CD8-positive, alpha-beta memory T cell (primary cell): ENCODE results near the gene F2R. TPM values are rescaled to one million over a fixed set of nuclear protein-coding genes. Genes with fewer than 3 reads are reported as not detected.

ENCODE experiments used
- CTCF ChIA-PET: fragments of 350-600 bp; sonication (Branson Sonifier 250); formaldehyde crosslinking; loops from one replicate; lab custom pipeline; 2021; ENCODE audit warnings: antibody characterized with exemption; lab: Charles Lee
- POLR2A ChIA-PET: fragments of 350-600 bp; sonication (Branson Sonifier 250); formaldehyde crosslinking; loops from one replicate; lab custom pipeline; 2021; ENCODE audit warnings: antibody characterized with exemption; lab: Charles Lee
- DNase-seq, 5 donors: peaks; one replicate each; pipeline versions ENCODE4 v3.0.0 to v3.0.0-alpha.2; 2020 to 2022; ENCODE audit warnings: mixed read lengths in 1 of 5
- H3K27ac ChIP-seq: one replicate; pipeline ENCODE4 v1.7.0; 2013; ENCODE audit warnings: low read depth, mild to moderate bottlenecking, low read length, moderate library complexity
- H3K27me3 ChIP-seq: 2 replicates; pipeline ENCODE4 v1.7.0; 2013; ENCODE audit warnings: low read length, mild to moderate bottlenecking; ENCODE audit not compliant: insufficient read depth, poor library complexity, severe bottlenecking
- H3K36me3 ChIP-seq: 2 replicates; pipeline ENCODE4 v1.7.0; 2013; ENCODE audit warnings: mild to moderate bottlenecking, low read length, moderate library complexity; ENCODE audit not compliant: insufficient read depth
- H3K4me1 ChIP-seq: 2 replicates; pipeline ENCODE4 v1.7.0; 2013; ENCODE audit warnings: mild to moderate bottlenecking, low read length, moderate library complexity; ENCODE audit not compliant: insufficient read depth
- H3K4me3 ChIP-seq: 2 replicates; pipeline ENCODE4 v1.7.0; 2013; ENCODE audit warnings: mild to moderate bottlenecking, low read length
- H3K9me3 ChIP-seq: 2 replicates; pipeline ENCODE4 v1.7.0; 2013; ENCODE audit warnings: mild to moderate bottlenecking, low read length
- H3K27ac Mint-ChIP-seq, 8 donors: one replicate each; pipeline ENCODE4 v1.8.0; 2020 to 2021; ENCODE audit warnings: mixed read lengths in 8 of 8, mild to moderate bottlenecking in 6 of 8, inconsistent platforms in 3 of 8, moderate library complexity in 3 of 8
- H3K27me3 Mint-ChIP-seq, 2 donors: one replicate each; pipeline ENCODE4 v1.8.0; 2020 to 2021; ENCODE audit warnings: mixed read lengths in 2 of 2, mild to moderate bottlenecking in 1 of 2, moderate library complexity in 1 of 2
- H3K36me3 Mint-ChIP-seq, 3 donors: one replicate each; pipeline ENCODE4 v1.8.0; 2020 to 2021; ENCODE audit warnings: mixed read lengths in 3 of 3, inconsistent platforms in 1 of 3, mild to moderate bottlenecking in 1 of 3
- H3K4me1 Mint-ChIP-seq, 3 donors: one replicate each; pipeline ENCODE4 v1.8.0; 2020 to 2021; ENCODE audit warnings: mixed read lengths in 3 of 3, inconsistent platforms in 1 of 3, mild to moderate bottlenecking in 1 of 3
- H3K4me3 Mint-ChIP-seq, 7 donors: one replicate each; pipeline ENCODE4 v1.8.0; 2020 to 2021; ENCODE audit warnings: mixed read lengths in 7 of 7, mild to moderate bottlenecking in 6 of 7, moderate library complexity in 4 of 7, inconsistent platforms in 2 of 7
- H3K9me3 Mint-ChIP-seq, 5 donors: one replicate each; pipeline ENCODE4 v1.8.0; 2020 to 2022; ENCODE audit warnings: mixed read lengths in 5 of 5, mild to moderate bottlenecking in 3 of 5, moderate library complexity in 2 of 5, inconsistent platforms in 1 of 5
- polyA plus RNA-seq: library from polyadenylated mRNA; unstranded; fragments of 300-500 nt; fragmentation: Illumina TruSeq; gene quantifications from one replicate; pipeline ENCODE4 v1.2.3, GENCODE V29; 2021
- total RNA-seq, 2 experiments: library from RNA; stranded (reverse); gene quantifications; one replicate each; pipeline ENCODE4 v1.2.3, GENCODE V29; 2021

F2R gene
- total and polyA plus RNA-seq, 3 experiments from 2014 or later = 26.6 to 46.5 (median 27.4) TPM

- H3K27me3 Mint-ChIP-seq = no peaks in the 10 kb centered on the region
- H3K36me3 Mint-ChIP-seq = peaks cover 8 to 80% (median 21%) of the 10 kb centered on the region in 3 donors
- Histone ChIP-seq H3K27ac (no peak overlapping the region), H3K27me3 (no peaks in the 10 kb centered on the region), H3K4me3 (no peak overlapping the region), H3K9me3 (no peaks in the 10 kb centered on the region), H3K36me3 (peaks cover 24% of the 10 kb centered on the region), H3K4me1 (no peaks in the 10 kb centered on the region)
- peak overlapping the region in 5 of 8 donors; percentile 55 to 80 (median 74) for H3K27ac Mint-ChIP-seq
- DNase-seq = no peak
- H3K4me1 Mint-ChIP-seq = peaks cover 8 to 13% (median 10%) of the 10 kb centered on the region in 3 donors
- ChIA-PET CTCF (interaction anchor here (3.4 kb wide), 1 partner anchor 83 kb away, joined by 14 read pairs; no protein-coding TSS in a partner anchor), POLR2A (no interaction called here)
- no peak overlapping the region for H3K4me3 Mint-ChIP-seq
- no peaks in the 10 kb centered on the region for H3K9me3 Mint-ChIP-seq
These were observed 24.3 kb upstream of the F2R start for GRCh38 chr5:76691467-76692273.

- Mint-ChIP-seq H3K36me3 (peaks cover 8 to 77% (median 19%) of the 10 kb centered on the region in 3 donors), H3K9me3 (no peaks in the 10 kb centered on the region), H3K4me3 (no peak overlapping the region), H3K27me3 (no peaks in the 10 kb centered on the region), H3K27ac (peak overlapping the region in 3 of 8 donors; percentile 32 to 73 (median 38)), H3K4me1 (peaks cover 8 to 13% (median 10%) of the 10 kb centered on the region in 3 donors)
- no peak for DNase-seq
- POLR2A ChIA-PET = no interaction called here
- H3K4me3 ChIP-seq = no peak overlapping the region
- H3K9me3 ChIP-seq = no peaks in the 10 kb centered on the region
- H3K27ac ChIP-seq = no peak overlapping the region
- H3K4me1 ChIP-seq = no peaks in the 10 kb centered on the region
- H3K27me3 ChIP-seq = no peaks in the 10 kb centered on the region
- peaks cover 21% of the 10 kb centered on the region for H3K36me3 ChIP-seq
- CTCF ChIA-PET = interaction anchor here (1.0 to 3.4 kb wide), 2 partner anchors 75 to 83 kb away, joined by 3 to 14 read pairs; no protein-coding TSS in a partner anchor
These were observed 23.7 kb upstream of the F2R start for GRCh38 chr5:76692274-76692540.

- CTCF ChIA-PET = interaction anchor here (1.0 to 3.4 kb wide), 2 partner anchors 75 to 82 kb away, joined by 3 to 14 read pairs; no protein-coding TSS in a partner anchor
These were observed 23.3 kb upstream of the F2R start for GRCh38 chr5:76692651-76693050.

GRCh38 chr5:76693141-76693540 lies 22.8 kb upstream of the F2R start:
- no peaks in the 10 kb centered on the region for H3K9me3 Mint-ChIP-seq
- CTCF ChIA-PET = interaction anchor here (1.0 to 3.4 kb wide), 2 partner anchors 76 to 82 kb away, joined by 3 to 14 read pairs; no protein-coding TSS in a partner anchor
- H3K27me3 Mint-ChIP-seq = no peaks in the 10 kb centered on the region
- H3K27ac ChIP-seq = no peak overlapping the region
- H3K4me3 ChIP-seq = no peak overlapping the region
- H3K4me3 Mint-ChIP-seq = no peak overlapping the region
- peaks cover 6 to 13% (median 10%) of the 10 kb centered on the region in 3 donors for H3K4me1 Mint-ChIP-seq
- H3K4me1 ChIP-seq = no peaks in the 10 kb centered on the region
- H3K9me3 ChIP-seq = no peaks in the 10 kb centered on the region
- POLR2A ChIA-PET = no interaction called here
- DNase-seq = no peak
- peaks cover 25% of the 10 kb centered on the region for H3K36me3 ChIP-seq
- peak overlapping the region in 2 of 8 donors; percentile 32 to 34 for H3K27ac Mint-ChIP-seq
- no peaks in the 10 kb centered on the region for H3K27me3 ChIP-seq
- peaks cover 8 to 75% (median 23%) of the 10 kb centered on the region in 3 donors for H3K36me3 Mint-ChIP-seq

More at GRCh38 chr5:76692651-76693050, 23.3 kb upstream of the F2R start:
- peaks cover 8 to 75% (median 21%) of the 10 kb centered on the region in 3 donors for H3K36me3 Mint-ChIP-seq
- Histone ChIP-seq H3K9me3 (no peaks in the 10 kb centered on the region), H3K36me3 (peaks cover 22% of the 10 kb centered on the region), H3K4me3 (no peak overlapping the region), H3K4me1 (no peaks in the 10 kb centered on the region), H3K27me3 (no peaks in the 10 kb centered on the region), H3K27ac (no peak overlapping the region)
- POLR2A ChIA-PET = no interaction called here
- H3K27me3 Mint-ChIP-seq = no peaks in the 10 kb centered on the region
- H3K4me3 Mint-ChIP-seq = no peak overlapping the region
- H3K9me3 Mint-ChIP-seq = no peaks in the 10 kb centered on the region
- peaks cover 8 to 13% (median 10%) of the 10 kb centered on the region in 3 donors for H3K4me1 Mint-ChIP-seq
- H3K27ac Mint-ChIP-seq = peak overlapping the region in 4 of 8 donors; percentile 32 to 77 (median 36)
- DNase-seq = no peak

- Histone ChIP-seq H3K27ac (no peak overlapping the region), H3K4me1 (no peaks in the 10 kb centered on the region), H3K4me3 (no peak overlapping the region), H3K9me3 (no peaks in the 10 kb centered on the region), H3K27me3 (no peaks in the 10 kb centered on the region), H3K36me3 (peaks cover 28% of the 10 kb centered on the region)
- Mint-ChIP-seq H3K36me3 (peaks cover 8 to 80% (median 21%) of the 10 kb centered on the region in 3 donors), H3K27me3 (no peaks in the 10 kb centered on the region), H3K4me3 (no peak overlapping the region), H3K4me1 (peaks cover 6 to 13% (median 10%) of the 10 kb centered on the region in 3 donors), H3K27ac (no peak overlapping the region), H3K9me3 (no peaks in the 10 kb centered on the region)
- ChIA-PET CTCF (interaction anchor here (3.4 kb wide), 1 partner anchor 80 kb away, joined by 14 read pairs; no protein-coding TSS in a partner anchor), POLR2A (interaction anchor here (0.5 kb wide), 1 partner anchor 79 kb away, joined by 9 read pairs; no protein-coding TSS in a partner anchor)
- DNase-seq = no peak
These were observed 21.6 kb upstream of the F2R start for GRCh38 chr5:76694317-76694716.

GRCh38 chr5:76695346-76695745 lies 20.6 kb upstream of the F2R start:
- Mint-ChIP-seq H3K9me3 (no peaks in the 10 kb centered on the region), H3K4me3 (no peak overlapping the region), H3K4me1 (peaks cover 4 to 13% (median 10%) of the 10 kb centered on the region in 3 donors), H3K27me3 (no peaks in the 10 kb centered on the region), H3K36me3 (peaks cover 8 to 75% (median 17%) of the 10 kb centered on the region in 3 donors), H3K27ac (peak overlapping the region in 1 of 8 donors; percentile 29)
- Histone ChIP-seq H3K9me3 (no peaks in the 10 kb centered on the region), H3K4me3 (no peak overlapping the region), H3K36me3 (peaks cover 29% of the 10 kb centered on the region), H3K27me3 (no peaks in the 10 kb centered on the region), H3K4me1 (no peaks in the 10 kb centered on the region), H3K27ac (no peak overlapping the region)
- no peak for DNase-seq
- ChIA-PET POLR2A (no interaction called here), CTCF (interaction anchor here (0.9 to 3.4 kb wide), 2 partner anchors 10 to 79 kb away, joined by 3 to 14 read pairs; no protein-coding TSS in a partner anchor)

GRCh38 chr5:76696251-76696650 lies 19.7 kb upstream of the F2R start:
- no peaks in the 10 kb centered on the region for H3K27me3 Mint-ChIP-seq
- DNase-seq = no peak
- peaks cover 14 to 76% (median 26%) of the 10 kb centered on the region in 3 donors for H3K36me3 Mint-ChIP-seq
- Histone ChIP-seq H3K4me1 (no peaks in the 10 kb centered on the region), H3K9me3 (no peaks in the 10 kb centered on the region), H3K27me3 (no peaks in the 10 kb centered on the region), H3K36me3 (peaks cover 33% of the 10 kb centered on the region), H3K4me3 (no peak overlapping the region), H3K27ac (no peak overlapping the region)
- ChIA-PET POLR2A (no interaction called here), CTCF (interaction anchor here (0.8 to 0.9 kb wide), 2 partner anchors 9 to 11 kb away, joined by 3 read pairs; no protein-coding TSS in a partner anchor)
- H3K9me3 Mint-ChIP-seq = no peaks in the 10 kb centered on the region
- H3K27ac Mint-ChIP-seq = peak overlapping the region in 1 of 8 donors; percentile 32
- peaks cover 3 to 7% (median 4%) of the 10 kb centered on the region in 3 donors for H3K4me1 Mint-ChIP-seq
- H3K4me3 Mint-ChIP-seq = no peak overlapping the region

- Mint-ChIP-seq H3K36me3 (peaks cover 22 to 80% (median 33%) of the 10 kb centered on the region in 3 donors), H3K27ac (no peak overlapping the region), H3K4me1 (no peaks in the 10 kb centered on the region), H3K27me3 (no peaks in the 10 kb centered on the region), H3K9me3 (no peaks in the 10 kb centered on the region), H3K4me3 (no peak overlapping the region)
- DNase-seq = no peak
- no peaks in the 10 kb centered on the region for H3K9me3 ChIP-seq
- H3K4me3 ChIP-seq = no peak overlapping the region
- POLR2A ChIA-PET = no interaction called here
- H3K36me3 ChIP-seq = peaks cover 43% of the 10 kb centered on the region
- CTCF ChIA-PET = interaction anchor here (0.9 kb wide), 1 partner anchor 77 kb away, joined by 3 read pairs; no protein-coding TSS in a partner anchor
- H3K4me1 ChIP-seq = no peaks in the 10 kb centered on the region
- no peaks in the 10 kb centered on the region for H3K27me3 ChIP-seq
- H3K27ac ChIP-seq = no peak overlapping the region
These were observed 18.3 kb upstream of the F2R start for GRCh38 chr5:76697670-76698069.
